Stimulated activated CD4-positive, alpha-beta T cell treated with anti-CD3 and anti-CD28 coated beads, Interleukin-12 subunit alpha, Interleukin-12 subunit beta, amount 100 ng/mL, for 4 hours (primary cell): ENCODE measurements around the gene TMEM169.
"Not testable (repeated sequence)": the region's sequence is repeated elsewhere in the genome, so short reads cannot be mapped to it uniquely, and the experiment has no call there.

Source experiments
- DNase-seq: peaks from one replicate; pipeline ENCODE4 v3.0.0-alpha.2; 2020

Gene TMEM169

GRCh38 chr2:216072473-216072872 lies 9.2 kb upstream of the TMEM169 start:
- no peak for DNase-seq

GRCh38 chr2:216073773-216074172 lies 7.9 kb upstream of the TMEM169 start:
- no peak for DNase-seq

DNA sequence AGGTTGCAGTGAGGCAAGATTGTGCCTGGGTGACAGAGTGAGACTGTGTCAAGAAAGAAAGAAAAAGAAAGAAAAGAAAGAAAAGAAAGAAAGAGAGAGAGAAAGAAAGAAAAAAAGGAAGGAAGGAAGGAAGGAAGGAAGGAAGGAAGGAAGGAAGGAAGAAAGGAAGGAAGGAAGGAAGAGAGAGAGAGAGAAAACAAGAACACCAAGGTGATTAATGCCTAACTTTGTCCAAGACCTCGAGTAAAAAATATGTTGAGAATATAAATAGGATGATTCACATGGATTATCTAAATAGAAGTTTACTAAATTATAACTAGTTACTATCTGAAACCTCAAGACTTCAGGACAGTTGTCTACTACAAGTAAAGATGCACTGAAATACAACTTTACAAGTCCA lies 7.3 kb upstream of the TMEM169 start:
- no peak for DNase-seq

DNA sequence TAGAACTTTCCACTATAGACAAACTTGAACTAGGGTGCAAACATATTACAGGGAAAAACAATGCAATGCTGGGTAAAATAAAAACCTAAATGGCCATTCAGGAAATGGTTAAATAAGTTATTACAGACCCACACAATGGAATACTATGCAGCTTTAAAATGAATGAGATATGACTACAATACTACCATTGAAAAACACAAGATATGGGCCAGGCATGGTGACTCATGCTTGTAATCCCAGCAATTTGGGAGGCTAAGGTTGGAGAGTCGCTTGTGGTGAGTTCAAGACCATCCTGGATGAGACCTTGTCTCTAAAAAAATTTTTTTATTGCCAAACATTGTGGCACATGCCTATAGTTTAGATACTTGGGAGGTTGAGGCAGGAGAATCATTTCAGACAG lies 6.9 kb upstream of the TMEM169 start:
- DNase-seq: no peak

DNA sequence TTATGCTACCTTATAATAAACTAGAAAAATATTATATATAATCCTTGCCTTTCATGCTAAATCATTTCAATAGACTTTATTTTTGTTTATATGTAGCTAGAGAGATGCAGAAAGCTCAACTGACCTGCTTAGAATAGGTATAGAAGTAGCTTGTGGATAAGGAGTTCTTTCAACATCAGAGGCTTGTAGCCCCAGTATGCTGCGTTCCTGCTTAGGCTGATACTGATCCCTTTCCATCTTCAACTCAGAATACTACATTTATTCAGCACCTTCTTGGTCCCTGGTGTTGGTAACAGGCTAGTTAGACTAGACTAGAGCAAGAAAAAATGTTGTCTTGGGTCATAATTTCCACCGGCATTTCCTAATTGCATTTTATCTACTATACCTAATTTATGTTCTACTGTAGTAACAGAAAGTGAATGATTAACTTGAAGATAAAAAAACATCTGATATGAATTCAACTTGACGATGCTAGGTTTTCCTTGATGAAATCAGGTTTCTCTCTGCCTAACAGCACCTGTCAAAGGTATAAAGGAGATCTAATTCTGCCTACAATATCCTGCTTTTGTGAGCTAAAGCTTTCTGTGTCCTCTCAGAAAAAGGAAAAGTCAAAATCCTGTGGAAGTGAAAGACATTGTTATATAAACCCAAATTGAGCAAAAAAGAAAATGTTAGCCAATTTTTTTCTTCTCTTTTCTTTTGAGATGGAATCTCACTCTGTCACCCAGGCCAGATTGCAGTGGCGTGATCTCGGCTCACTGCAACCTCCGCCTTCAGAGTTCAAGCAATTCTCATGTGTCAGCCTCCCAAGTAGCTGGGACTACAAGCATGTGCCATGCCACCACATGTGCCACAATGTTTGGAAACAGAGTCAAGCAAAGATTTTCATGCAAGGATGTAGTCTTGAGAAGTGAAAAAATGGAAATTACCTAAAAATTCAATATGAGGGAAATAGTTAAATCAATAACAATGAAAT lies 5.9 kb upstream of the TMEM169 start:
- no peak for DNase-seq

- DNase-seq: no peak
Measured at GRCh38 chr2:216078776-216079175, 2.9 kb upstream of the TMEM169 start.

DNA sequence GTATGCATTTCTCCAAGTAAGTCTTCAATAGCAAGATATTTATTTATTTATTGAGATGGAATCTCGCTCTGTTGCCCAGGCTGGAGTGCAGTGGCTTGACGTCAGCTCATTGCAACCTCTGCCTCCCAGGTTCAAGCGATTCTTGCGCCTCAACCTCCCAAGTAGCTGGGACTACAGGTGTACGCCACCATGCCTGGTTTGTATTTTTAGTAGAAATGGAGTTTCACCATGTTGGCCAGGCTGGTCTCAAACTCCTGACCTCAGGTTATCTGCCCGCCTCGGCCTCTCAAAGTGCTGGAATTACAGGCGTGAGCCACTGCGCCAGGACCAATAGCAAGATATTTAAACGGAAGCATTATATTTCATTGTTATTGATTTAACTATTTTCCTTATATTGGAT lies 1.7 kb upstream of the TMEM169 start:
- DNase-seq: not testable (repeated sequence)

DNA sequence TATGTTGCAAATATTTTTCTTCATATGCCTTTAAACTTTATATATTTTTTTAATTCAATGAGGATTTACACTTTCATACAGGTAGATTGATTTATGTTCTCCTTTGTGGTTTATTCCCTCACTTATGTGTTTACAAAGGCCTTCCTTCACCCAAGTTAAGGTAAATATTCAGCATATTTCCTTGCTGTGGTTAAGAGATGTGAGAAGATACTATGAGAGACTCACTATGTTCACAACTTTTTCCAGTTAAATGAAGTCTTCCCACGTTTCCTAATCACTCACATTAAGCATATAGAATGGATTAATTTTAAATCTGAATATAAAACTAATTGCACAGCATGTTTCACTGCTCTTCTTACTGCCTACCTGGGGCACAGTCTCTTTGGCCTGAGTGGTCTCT lies 707 bp upstream of the TMEM169 start:
- DNase-seq: no peak

DNA sequence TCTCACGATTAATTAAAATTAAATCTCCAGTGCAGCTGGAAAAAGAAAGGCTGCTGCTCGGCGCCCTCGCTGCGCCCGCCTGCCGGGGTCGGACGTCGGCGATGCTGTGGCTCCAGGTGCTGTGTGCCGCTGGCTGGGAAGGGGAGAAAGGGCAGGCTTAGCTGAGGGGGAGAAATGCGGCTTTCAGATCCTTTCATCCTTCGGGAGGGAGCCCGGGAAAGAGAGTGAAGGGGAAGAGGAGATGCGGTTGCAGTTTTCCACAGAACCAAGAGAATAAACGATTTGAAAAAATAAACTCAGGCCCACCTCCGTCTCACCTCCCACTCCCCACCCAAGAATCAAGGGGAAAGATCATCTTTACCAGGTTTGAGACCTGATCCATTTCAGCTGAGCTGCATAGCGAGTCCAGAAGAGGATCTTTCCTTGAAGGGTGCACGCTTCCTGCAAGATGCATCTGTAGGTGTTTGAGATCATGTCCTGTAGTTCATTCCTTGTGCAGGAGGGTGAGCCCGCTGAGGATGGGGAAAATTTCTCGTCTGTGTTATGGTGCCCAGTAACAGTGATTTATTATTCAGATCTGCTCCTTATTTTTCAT lies 495 bp downstream of the TMEM169 start:
- no peak for DNase-seq

GRCh38 chr2:216082805-216083204 lies 1.1 kb downstream of the TMEM169 start:
- no peak for DNase-seq

DNA sequence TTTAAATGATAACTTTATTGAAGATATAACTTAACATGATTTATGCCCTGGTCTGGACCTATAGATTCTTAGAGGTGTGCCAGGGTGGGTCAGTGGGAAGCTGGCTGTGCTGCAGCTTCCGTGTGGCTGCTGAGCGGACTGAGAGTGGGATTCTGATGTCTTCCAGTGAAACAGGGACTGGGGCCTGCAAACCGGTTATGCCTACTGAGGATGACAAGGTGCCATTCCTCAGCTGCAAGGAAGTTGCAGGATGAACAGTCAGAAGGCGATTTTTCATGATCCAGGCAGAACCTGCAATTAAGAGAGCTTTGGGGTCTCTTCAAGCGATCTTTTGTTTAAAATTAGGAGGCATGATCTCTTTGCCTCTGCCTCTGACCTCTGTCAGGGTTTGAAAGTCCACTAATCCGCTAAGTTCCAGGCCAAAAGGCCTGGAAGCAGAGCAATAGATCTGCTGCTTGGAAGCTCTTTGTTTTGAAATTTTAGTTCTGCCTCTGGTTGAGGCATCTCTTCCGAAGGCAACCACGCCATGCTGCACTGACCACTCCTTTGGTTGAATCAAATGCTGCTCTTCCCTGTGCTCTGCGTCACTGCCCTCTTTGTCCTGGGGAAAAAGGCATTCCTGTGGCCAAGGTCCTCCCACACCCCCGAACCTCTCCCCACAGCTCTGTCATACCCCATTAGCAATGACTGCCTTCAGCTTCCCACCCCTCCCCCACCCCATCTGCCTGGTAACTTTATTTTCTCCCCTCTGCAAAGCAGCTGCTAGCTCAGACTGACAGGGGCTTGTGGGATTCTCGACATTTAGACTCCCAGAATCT lies 2.0 kb downstream of the TMEM169 start:
- DNase-seq: no peak

DNA sequence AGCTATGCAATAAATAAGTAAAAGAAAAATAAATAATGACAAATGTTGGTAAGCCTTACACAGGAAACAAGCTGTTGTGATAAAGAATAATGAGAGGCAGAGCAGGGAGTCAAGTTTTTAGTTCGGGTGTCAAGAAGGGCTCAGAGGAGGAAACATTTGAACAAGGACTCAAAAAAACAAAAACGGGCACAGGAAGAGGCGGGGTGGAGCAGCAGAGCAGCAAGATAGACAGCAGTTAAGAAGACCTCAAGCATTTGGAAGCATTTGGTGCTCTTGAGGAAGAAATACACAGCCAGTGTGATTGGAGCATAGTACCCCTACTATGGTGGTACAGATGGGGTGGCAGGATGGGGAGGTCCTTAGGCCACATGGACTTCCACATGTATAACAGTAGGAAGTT lies 2.8 kb downstream of the TMEM169 start:
- DNase-seq: no peak

DNA sequence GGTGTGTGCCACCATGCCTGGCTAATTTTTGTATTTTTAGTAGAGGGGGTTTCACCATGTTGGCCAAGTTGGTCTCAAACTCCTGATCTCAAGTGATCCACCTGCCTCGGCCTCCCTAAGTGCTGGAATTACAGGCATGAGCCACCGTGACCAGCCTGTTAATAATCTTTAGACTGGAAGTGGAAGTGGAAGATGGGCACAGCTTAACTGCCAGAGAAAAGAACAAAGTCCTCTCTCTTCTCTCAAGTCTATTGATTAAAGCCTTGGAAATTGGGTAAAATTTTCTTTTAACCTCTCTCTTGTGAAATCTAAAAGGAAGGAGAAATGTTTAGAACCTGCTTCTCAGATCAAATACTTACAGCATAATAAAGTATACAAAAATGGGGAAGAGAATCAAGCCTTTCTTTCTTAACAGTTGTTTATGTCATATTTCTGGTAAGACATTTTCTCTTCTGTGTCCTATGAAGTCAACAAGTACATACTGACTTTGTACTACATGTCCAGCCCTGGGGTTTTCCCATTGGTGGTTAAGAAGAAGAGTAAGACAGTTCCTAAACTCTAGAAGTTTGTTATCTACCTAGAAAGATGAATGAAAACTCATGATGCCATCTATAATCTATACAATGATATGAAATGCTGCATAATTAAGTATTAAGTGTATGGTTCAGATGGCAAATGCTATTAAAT lies 4.6 kb downstream of the TMEM169 start:
- DNase-seq: no peak

GRCh38 chr2:216090369-216090786 lies 8.7 kb downstream of the TMEM169 start:
- DNase-seq: no peak

- DNase-seq: no peak
Measured at GRCh38 chr2:216092646-216093045, 10.9 kb downstream of the TMEM169 start.

- DNase-seq: no peak
Measured at GRCh38 chr2:216094701-216095100, 13.0 kb downstream of the TMEM169 start.

- no peak for DNase-seq
Measured at GRCh38 chr2:216098421-216099334, 17.0 kb downstream of the TMEM169 start.

DNA sequence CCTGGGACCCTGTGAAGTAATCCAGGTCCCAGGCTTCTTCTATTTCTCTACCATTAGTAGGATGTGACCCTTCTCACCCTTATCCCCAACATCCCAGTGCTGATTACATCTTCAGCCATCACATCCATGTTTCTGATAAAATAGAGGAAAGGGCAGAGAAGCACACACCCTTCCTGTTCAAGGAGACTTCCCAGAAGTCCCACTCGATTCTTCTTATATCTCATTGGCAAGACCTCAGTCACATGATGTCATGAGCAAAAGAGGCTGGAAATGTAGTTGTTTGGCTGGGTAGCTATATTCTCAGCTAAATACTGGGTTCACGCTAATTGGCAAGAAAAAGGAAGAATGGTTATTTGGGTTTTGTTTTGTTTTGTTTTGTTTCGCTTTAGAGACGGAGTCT lies 19.4 kb downstream of the TMEM169 start:
- DNase-seq: no peak

- no peak for DNase-seq
Measured at GRCh38 chr2:216103213-216103612, 21.5 kb downstream of the TMEM169 start.

- DNase-seq: no peak
Measured at GRCh38 chr2:216104691-216105090, 23.0 kb downstream of the TMEM169 start.

DNA sequence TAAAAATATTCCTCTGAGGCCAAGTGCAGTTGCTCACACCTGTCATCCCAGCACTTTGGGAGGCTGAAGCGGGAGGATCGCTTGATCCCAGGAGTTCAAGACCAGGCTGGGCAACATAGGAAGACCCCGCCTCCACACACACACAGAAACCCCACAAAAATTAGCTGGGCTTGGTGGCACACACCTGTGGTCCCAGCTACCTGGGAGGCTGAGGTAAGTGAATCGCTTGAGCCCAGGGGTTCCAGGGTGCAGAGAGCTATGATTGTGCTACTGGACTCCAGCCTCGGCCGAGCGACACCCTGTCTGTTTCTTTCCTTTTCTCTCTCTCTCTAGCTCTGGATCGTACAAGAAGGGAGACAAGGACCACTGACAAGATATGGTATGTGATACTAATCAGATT lies 25.6 kb downstream of the TMEM169 start:
- DNase-seq: no peak

- no peak for DNase-seq
Measured at GRCh38 chr2:216107760-216108159, 26.0 kb downstream of the TMEM169 start.
